Breast epithelium (tissue), 4 donors: Measurements from ENCODE around the gene MACC1. TPM values are rescaled to one million over a fixed set of nuclear protein-coding genes. Genes with fewer than 3 reads are reported as not detected.

Experiments
- DNase-seq, 2 donors: peaks; one replicate each; pipeline ENCODE4 v3.0.0-alpha.2; 2019; ENCODE audit warnings: low spot score in 2 of 2
- H3K27ac ChIP-seq, 2 donors: fragments of 200-600 bp; sonication (generic) in 1 of 2; one replicate each; pipeline ENCODE4 v1.5.1; 2016 to 2019; ENCODE audit warnings: mild to moderate bottlenecking in 1 of 2
- H3K27me3 ChIP-seq, 2 donors: fragments of 200-600 bp; sonication (generic) in 1 of 2; one replicate each; pipeline versions ENCODE4 v1.5.1 to v1.6.0; 2017 to 2019; ENCODE audit warnings: control low read depth in 1 of 2, mild to moderate bottlenecking in 1 of 2
- H3K36me3 ChIP-seq: fragments of 200-600 bp; one replicate; pipeline ENCODE4 v1.5.1; 2019
- H3K4me1 ChIP-seq, 2 donors: fragments of 200-600 bp; sonication (generic); one replicate each; pipeline ENCODE4 v1.5.1; 2016 to 2019; ENCODE audit warnings: control low read depth in 1 of 2
- H3K4me3 ChIP-seq, 3 donors: fragments of 200-600 bp; sonication (generic); 1 replicate in 2 of 3; 2 replicates in 1 of 3; pipeline ENCODE4 v1.5.1; 2016 to 2019; ENCODE audit warnings: mild to moderate bottlenecking in 3 of 3, moderate library complexity in 2 of 3
- H3K9me3 ChIP-seq, 2 donors: fragments of 200-600 bp; sonication (generic) in 1 of 2; one replicate each; pipeline ENCODE4 v1.5.1; 2016 to 2019; ENCODE audit warnings: control low read depth in 1 of 2
- CTCF ChIP-seq, 3 donors: fragments of 450-650 bp; IDR thresholded peaks; one replicate each; pipeline ENCODE4 v1.5.1; 2016 to 2017; ENCODE audit warnings: antibody characterized with exemption in 3 of 3, mild to moderate bottlenecking in 3 of 3, moderate library complexity in 3 of 3
- POLR2A ChIP-seq: fragments of 450-650 bp; IDR thresholded peaks from one replicate; pipeline ENCODE4 v1.6.1; 2016; ENCODE audit warnings: antibody characterized with exemption, mild to moderate bottlenecking, moderate library complexity
- POLR2AphosphoS5 ChIP-seq, 3 donors: sonication (generic); formaldehyde crosslinking; IDR thresholded peaks; one replicate each; pipeline ENCODE4 v1.6.1; 2017; ENCODE audit warnings: antibody characterized with exemption in 3 of 3
- intact Hi-C: fragments of 100-400 bp; cut with DNase I; formaldehyde crosslinking; loops from one replicate; pipeline ENCODE4 v1.15.1; 2023; ENCODE audit warnings: low total_unique reads
- total RNA-seq, 3 donors: library from RNA; depleted of rRNA; stranded (reverse); fragments of >200 nt; gene quantifications; one replicate each; pipeline ENCODE4 v1.1.0, GENCODE V29; 2016

The MACC1 gene
- total RNA-seq, 3 donors from 2014 or later: 0.32 to 39.4 (median 19.3) TPM

- Histone ChIP-seq H3K4me3 (no peak overlapping the region), H3K36me3 (no peaks in the 10 kb centered on the region), H3K27me3 (no peaks in the 10 kb centered on the region), H3K9me3 (no peaks in the 10 kb centered on the region), H3K4me1 (no peaks in the 10 kb centered on the region), H3K27ac (peak overlapping the region in 1 of 2 donors; percentile 36)
- intact Hi-C loops: no loop called here
- TF ChIP-seq POLR2AphosphoS5 (IDR thresholded peaks at IDR 0.05) (no peak), POLR2A (no peak), CTCF (IDR thresholded peaks at IDR 0.05) (no peak)
- no peak for DNase-seq
Observed at GRCh38 chr7:20200361-20200760, 16.8 kb downstream of the MACC1 start.

- Histone ChIP-seq H3K4me3 (no peak overlapping the region), H3K9me3 (no peaks in the 10 kb centered on the region), H3K36me3 (no peaks in the 10 kb centered on the region), H3K4me1 (no peaks in the 10 kb centered on the region), H3K27me3 (no peaks in the 10 kb centered on the region), H3K27ac (peak overlapping the region in 1 of 2 donors; percentile 64)
- no peak for TF ChIP-seq CTCF (IDR thresholded peaks at IDR 0.05)
- TF ChIP-seq POLR2AphosphoS5 (IDR thresholded peaks at IDR 0.05): no peak
- no peak for TF ChIP-seq POLR2A
- peak in 1 of 2 donors; percentile 38 for DNase-seq
- intact Hi-C loops: no loop called here
Observed at GRCh38 chr7:20199015-20199737, 18.0 kb downstream of the MACC1 start.

GRCh38 chr7:20198260-20198659 is 18.9 kb downstream of the MACC1 start:
- H3K9me3 ChIP-seq: no peaks in the 10 kb centered on the region
- H3K4me1 ChIP-seq: no peaks in the 10 kb centered on the region
- no peaks in the 10 kb centered on the region for H3K36me3 ChIP-seq
- no peak overlapping the region for H3K27ac ChIP-seq
- TF ChIP-seq POLR2AphosphoS5 (IDR thresholded peaks at IDR 0.05) (no peak), POLR2A (no peak), CTCF (IDR thresholded peaks at IDR 0.05) (no peak)
- DNase-seq: no peak
- intact Hi-C loops: no loop called here
- no peaks in the 10 kb centered on the region for H3K27me3 ChIP-seq
- H3K4me3 ChIP-seq: no peak overlapping the region

- H3K9me3 ChIP-seq: no peaks in the 10 kb centered on the region
- no peak overlapping the region for H3K4me3 ChIP-seq
- TF ChIP-seq CTCF (IDR thresholded peaks at IDR 0.05): peak in 1 of 3 donors; percentile 12
- TF ChIP-seq POLR2A: no peak
- no peak for TF ChIP-seq POLR2AphosphoS5 (IDR thresholded peaks at IDR 0.05)
- H3K27me3 ChIP-seq: no peaks in the 10 kb centered on the region
- no peaks in the 10 kb centered on the region for H3K4me1 ChIP-seq
- no peak overlapping the region for H3K27ac ChIP-seq
- no peak for DNase-seq
- intact Hi-C loops: no loop called here
- no peaks in the 10 kb centered on the region for H3K36me3 ChIP-seq
Observed at GRCh38 chr7:20197837-20198236, 19.3 kb downstream of the MACC1 start.

- intact Hi-C loops: no loop called here
- Histone ChIP-seq H3K36me3 (no peaks in the 10 kb centered on the region), H3K27me3 (no peaks in the 10 kb centered on the region), H3K4me1 (no peaks in the 10 kb centered on the region), H3K4me3 (no peak overlapping the region), H3K27ac (no peak overlapping the region), H3K9me3 (no peaks in the 10 kb centered on the region)
- no peak for DNase-seq
- TF ChIP-seq POLR2AphosphoS5 (IDR thresholded peaks at IDR 0.05) (no peak), POLR2A (no peak), CTCF (IDR thresholded peaks at IDR 0.05) (no peak)
Observed at GRCh38 chr7:20197125-20197748, 19.9 kb downstream of the MACC1 start.
